ENCODE results near the gene SLC1A1.

GRCh38 chr9:4499917-4500316 lies 9.6 kb downstream of the SLC1A1 start:
- TF ChIP-seq ZFX (IDR thresholded peaks at IDR 0.05): no peak
- TF ChIP-seq CTCF (conservative IDR thresholded peaks at IDR 0.05): no peak
